ENCODE results near the gene UBB. TPM values are rescaled to one million over a fixed set of nuclear protein-coding genes. Genes with fewer than 3 reads are reported as not detected.

UBB gene
- 1,217 TPM for polyA plus RNA-seq (2013, experiment 1 of 2; ENCODE audit: insufficient read length)
- polyA plus RNA-seq (2013, experiment 2 of 2; ENCODE audit: insufficient read length), result 1,130 TPM

DNA sequence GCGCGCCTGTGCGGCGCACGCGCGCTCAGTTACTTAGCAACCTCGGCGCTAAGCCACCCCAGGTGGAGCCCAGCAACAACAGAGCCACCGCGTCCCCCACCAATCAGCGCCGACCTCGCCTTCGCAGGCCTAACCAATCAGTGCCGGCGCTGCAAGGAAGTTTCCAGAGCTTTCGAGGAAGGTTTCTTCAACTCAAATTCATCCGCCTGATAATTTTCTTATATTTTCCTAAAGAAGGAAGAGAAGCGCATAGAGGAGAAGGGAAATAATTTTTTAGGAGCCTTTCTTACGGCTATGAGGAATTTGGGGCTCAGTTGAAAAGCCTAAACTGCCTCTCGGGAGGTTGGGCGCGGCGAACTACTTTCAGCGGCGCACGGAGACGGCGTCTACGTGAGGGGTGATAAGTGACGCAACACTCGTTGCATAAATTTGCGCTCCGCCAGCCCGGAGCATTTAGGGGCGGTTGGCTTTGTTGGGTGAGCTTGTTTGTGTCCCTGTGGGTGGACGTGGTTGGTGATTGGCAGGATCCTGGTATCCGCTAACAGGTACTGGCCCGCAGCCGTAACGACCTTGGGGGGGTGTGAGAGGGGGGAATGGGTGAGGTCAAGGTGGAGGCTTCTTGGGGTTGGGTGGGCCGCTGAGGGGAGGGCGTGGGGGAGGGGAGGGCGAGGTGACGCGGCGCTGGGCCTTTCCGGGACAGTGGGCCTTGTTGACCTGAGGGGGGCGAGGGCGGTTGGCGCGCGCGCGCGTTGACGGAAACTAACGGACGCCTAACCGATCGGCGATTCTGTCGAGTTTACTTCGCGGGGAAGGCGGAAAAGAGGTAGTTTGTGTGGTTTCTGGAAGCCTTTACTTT, at the start of gene UBB:
Gene UBB, plus strand, starts transcription at position 452 of the 856 bp plus-strand sequence. CDS start 817 bp downstream, outside the sequence.
- peak; percentile 99 for DNase-seq

DNA sequence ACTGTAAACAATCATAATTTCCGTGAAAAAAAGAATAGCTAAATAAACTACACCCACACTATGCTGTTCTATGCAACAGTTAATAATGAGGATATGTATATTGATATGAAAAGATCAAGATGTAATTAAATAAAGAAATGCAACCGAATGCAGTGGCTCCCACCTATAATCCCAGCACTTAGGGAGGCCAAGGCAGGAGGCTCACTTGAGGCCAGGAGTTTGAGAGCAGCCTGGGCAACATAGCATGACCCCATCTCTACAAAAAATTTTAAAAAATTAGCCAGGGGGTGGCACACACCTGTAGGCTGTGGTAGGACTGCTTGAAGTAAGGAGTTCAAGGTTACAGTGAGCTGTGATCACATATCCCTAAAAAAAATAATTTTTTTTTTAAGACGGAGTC, 42.5 kb upstream of the UBB start:
- no peak for DNase-seq

DNA sequence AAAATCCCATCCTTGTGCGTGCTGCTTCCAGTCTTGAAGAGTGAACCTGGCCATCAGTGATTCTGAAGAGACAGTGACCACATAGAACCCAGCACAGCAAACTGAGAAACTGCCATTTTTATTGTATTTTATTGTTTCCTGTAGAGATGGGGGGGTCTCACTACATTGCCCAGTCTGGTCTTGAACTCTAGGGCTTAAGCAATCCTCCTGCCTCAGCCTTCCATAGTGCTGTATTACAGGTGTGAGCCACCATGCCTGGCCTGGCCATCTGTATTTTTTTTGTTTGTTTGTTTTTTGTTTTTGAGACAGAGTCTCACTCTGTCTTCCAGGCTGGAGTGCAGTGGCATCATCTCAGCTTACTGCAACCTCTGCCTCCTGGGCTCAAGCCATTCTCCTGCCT, 41.5 kb upstream of the UBB start:
- DNase-seq, result no peak

GRCh38 chr17:16339959-16340358, 40.9 kb upstream of the UBB start:
- DNase-seq, result no peak

DNA sequence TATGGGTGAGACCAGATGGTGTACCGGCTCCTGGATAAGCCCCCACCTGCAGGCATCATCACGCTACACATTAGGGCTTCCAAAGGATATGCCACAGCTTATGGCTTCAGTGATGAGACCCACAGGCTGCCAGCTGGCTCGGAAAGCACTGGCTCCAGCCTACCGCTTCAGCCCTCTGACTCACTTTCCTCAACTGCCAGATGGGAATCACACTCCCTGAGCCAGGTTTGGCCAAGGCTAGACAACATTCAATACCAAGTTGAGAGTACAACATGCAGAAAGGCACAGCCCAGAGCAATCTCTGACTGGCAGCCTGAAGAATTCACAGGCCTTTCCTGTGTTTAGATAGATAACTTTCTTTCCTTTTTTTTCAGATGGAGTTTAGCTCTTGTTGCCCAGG, 37.9 kb upstream of the UBB start:
- no peak for DNase-seq

DNA sequence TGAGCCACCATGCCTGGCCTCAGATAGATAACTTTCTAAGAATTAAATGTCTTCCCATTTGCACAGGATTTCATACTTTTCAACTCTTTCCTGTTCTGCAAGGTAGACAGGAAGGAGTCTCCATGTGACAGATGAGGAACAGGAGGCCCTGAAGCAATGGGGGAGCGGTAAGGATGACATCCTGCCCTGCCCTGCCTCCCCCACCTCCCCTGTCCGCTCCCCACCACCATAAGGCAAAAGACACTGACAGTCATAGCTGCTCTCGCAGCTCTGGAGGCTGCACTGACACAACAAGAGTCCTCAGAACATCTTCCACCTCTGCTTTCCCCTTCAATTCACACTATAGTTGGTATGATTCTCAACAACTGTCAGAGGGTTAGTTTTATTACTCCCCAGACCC, 37.3 kb upstream of the UBB start:
- DNase-seq, result no peak

- no peak for DNase-seq
Measured at GRCh38 chr17:16345565-16345964, 35.3 kb upstream of the UBB start.

DNA sequence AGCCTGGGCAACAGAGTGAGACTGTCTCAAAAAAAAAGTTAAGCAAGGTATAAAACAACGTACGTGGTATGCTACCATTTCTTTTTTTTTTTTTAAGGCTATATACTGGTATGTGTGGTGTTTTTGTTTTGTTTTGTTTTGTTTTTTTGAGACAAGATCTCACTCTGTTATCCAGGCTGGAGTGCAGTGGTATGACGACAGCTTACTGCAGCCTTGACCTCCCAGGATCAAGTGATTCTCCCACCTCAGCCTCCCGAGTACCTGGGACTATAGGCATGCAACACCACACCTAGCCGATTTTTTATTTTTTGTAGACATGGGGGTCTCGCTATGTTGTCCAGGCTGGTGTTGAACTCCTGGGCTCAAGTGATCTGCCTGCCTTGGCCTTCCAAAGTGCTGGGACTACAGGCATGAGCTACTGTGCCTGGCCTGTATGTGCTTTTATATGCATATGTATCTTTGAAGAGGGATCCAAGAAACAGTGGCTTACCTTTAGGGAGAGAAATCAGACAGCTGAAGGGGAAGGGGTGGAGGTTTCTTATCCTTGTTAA, 34.1 kb upstream of the UBB start:
- DNase-seq, result no peak

DNA sequence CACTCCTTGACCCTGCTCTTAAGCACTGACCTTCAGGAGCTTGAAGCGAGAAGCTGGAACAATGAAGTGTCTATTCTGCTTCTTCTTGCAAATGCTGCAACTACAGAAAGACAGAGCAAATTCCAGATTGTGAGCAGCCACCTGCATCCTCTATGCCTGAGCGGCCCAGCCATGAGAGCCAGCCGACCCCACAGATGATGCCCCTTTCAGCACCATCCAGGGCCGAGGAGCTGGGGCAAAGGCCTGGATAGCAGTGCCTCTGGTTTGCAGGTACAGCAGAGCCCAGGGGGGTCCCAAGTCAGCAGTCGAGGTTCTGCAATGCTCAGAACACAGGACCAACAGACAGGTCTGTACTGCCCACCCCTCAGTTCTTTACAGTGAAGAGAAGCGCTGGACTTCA, 32.3 kb upstream of the UBB start:
- DNase-seq, result no peak

DNA sequence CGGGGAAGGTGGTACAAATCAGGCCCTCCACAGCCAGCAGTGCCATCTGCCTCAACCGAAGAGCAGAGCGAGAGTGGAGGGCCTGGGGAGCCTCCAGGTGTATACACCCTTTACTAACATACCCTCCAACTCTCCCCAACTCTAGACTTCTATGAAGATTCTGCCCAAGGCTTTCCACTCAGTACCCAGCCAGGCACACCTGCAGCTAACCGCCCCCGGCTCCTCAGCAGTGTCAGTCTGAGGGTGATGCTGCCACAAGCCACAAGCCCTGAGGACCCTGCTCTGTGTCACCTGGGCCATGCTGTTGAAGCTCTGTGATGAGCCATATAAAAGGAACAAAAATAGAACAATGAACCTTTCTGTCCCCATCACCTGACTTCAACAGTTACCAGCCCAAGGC, 31.5 kb upstream of the UBB start:
- no peak for DNase-seq

- peak; percentile 37 for DNase-seq
Measured at GRCh38 chr17:16351831-16352230, 29.1 kb upstream of the UBB start.

DNA sequence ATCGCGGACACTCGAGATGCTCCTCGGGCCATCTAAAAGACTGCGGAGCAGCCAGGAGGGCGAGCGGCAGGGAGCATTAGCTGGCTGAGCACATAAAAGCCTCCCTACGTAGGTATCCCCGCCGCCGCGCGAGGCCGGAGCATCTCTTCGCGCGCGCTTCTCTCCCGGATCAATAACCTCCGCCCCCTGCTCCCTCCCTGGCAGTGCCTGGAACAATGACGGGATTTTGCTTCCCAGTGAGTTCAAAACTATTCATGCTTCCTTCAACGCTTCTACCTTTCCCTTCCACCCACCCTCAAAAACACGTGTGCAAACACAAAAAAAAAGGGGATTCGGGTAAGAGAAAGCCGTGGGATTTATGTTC, 28.6 kb upstream of the UBB start:
- DNase-seq, result peak; percentile 13

- peak; percentile 19 for DNase-seq
Measured at GRCh38 chr17:16352667-16353316, 28.1 kb upstream of the UBB start.

- DNase-seq, result peak; percentile 46
Measured at GRCh38 chr17:16353317-16354174, 27.3 kb upstream of the UBB start, which contains the start of gene CENPV. CENPV (minus strand) TSS chr17:16353469; CDS start chr17:16353436, 33 bp downstream.

GRCh38 chr17:16354585-16354984, 26.3 kb upstream of the UBB start:
- DNase-seq, result no peak

- no peak for DNase-seq
Measured at GRCh38 chr17:16358394-16358793, 22.5 kb upstream of the UBB start.

DNA sequence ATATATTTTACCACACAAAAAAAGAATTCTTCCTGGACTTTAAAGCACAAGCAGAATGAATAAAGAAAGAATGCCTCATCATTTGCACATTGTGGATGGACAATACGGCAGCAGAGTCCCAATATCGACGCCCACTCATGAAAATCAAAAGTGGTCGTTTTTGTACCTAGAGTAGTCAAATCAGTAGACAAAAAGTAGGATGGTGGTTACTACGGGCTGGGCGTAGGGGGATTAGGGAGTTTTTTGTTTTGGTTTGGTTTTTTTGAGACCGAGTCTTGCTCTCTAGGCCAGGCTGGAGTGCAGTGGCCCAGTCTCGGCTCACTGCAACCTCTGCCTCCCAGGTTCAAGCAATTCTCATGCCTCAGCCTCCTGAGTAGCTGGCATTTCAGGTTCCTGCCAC, 19.0 kb upstream of the UBB start:
- DNase-seq, result no peak

GRCh38 chr17:16363749-16364536, 16.9 kb upstream of the UBB start:
- peak; percentile 70 for DNase-seq

GRCh38 chr17:16364625-16365024, 16.3 kb upstream of the UBB start:
- no peak for DNase-seq

GRCh38 chr17:16371742-16372141, 9.1 kb upstream of the UBB start:
- DNase-seq, result peak; percentile 72

DNA sequence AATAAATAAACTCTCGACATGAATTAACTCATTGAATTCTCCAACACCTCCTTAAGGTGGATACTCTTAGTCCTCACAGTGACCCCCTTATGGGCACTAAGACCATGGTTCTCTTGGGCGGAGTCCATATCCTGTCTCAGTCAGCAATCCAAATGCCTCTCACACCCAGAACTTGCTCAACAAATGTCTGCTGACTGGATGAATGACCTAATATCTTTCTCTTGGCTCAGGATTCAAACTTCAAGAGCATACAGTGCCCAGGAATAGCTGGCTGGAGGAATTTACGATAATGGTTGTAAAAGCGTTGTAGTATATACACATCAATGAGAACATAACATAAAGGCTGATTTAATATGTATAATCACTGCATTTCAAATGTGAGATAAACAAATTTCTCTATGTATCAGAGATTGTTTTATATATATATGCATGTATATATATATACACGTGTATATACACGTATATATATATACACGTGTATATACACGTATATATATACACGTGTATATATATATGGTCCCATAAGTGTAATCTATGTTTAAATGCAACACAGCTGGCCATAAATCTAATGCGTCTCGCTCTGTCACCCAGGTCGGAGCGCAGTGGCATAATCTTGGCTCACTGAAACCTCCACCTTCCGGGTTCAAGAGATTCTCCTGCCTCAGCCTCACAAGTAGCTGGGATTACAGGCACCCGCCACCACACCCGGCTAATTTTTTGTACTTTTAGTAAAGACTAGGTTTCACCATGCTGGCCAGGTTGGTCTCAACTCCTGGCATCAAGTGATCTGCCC, 6.5 kb upstream of the UBB start:
- DNase-seq, result peak; percentile 31

Data from fibroblast of skin of scalp (primary cell).